Measurements from ENCODE around the gene CDCP2.

The CDCP2 gene

DNA sequence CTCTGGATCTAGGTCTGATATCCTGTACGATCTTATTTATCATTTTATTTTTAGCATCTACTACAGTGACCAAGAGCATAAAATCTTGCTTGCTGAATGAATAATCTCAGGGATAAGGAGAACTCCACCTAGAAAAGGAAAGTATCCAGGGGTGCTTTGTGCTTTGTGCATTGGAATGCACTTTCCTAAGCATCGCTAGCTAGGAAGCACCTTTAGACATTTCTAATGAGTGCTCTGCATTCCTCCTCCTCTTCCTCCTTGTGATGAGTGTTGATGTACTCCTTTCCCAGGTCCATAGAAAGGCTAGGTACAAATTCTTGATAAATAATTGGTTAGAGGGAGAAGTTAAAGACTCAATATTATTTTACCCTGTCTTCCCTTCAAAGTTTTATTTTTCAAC lies 68.0 kb downstream of the CDCP2 start:
- no peak for DNase-seq
